ENCODE results near the gene LHFPL2.
A peak's percentile ranks its signal among the peaks of the same experiment; 100 is the strongest.

Gene LHFPL2

GRCh38 chr5:78665534-78665933 lies 17.0 kb upstream of the LHFPL2 start:
- DNase-seq, result no peak

GRCh38 chr5:78662323-78662722 lies 13.8 kb upstream of the LHFPL2 start:
- no peak for DNase-seq

- no peak for DNase-seq
These were observed 13.1 kb upstream of the LHFPL2 start for GRCh38 chr5:78661691-78662090.

DNA sequence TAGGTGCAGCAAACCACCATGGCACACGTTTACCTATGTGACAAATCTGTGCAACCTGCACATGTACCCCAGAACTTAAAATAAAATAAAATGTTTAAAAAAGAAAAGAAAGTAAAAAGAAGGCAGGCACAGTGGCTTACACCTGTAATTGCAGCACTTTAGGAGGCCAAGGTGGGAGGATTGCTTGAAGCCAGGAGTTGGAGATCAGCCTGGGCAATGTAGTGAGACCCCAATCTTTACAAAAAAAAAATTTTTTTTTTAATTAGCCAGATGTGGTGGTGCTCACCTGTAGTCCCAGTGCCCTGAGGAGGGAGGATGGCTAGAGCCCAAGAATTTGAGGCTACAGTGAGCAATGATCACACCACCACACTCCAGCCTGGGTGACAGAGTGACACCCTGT lies 12.5 kb upstream of the LHFPL2 start:
- DNase-seq, result no peak

GRCh38 chr5:78660401-78660800 lies 11.8 kb upstream of the LHFPL2 start:
- DNase-seq, result no peak

DNA sequence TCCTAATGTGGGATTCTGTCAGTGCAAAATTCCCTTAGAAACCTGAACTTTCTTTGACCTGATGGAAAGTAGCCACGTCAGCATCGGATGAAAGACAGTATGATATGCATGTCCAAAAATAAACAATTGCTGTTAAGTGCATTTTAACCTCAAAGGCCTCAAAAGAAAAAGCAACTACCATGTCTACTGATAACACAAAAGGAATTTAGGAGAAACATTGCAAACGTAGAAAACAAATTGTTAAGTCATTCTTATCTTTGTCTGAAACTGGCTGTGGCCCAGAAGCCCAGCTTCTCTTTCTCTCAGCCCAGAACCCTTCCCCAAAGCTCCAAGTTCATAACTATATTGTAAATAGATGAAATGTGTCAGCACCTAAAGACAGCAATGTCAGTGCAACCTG lies 11.1 kb upstream of the LHFPL2 start:
- DNase-seq, result no peak

GRCh38 chr5:78659114-78659513 lies 10.5 kb upstream of the LHFPL2 start:
- no peak for DNase-seq

GRCh38 chr5:78657201-78657600 lies 8.6 kb upstream of the LHFPL2 start:
- no peak for DNase-seq

DNA sequence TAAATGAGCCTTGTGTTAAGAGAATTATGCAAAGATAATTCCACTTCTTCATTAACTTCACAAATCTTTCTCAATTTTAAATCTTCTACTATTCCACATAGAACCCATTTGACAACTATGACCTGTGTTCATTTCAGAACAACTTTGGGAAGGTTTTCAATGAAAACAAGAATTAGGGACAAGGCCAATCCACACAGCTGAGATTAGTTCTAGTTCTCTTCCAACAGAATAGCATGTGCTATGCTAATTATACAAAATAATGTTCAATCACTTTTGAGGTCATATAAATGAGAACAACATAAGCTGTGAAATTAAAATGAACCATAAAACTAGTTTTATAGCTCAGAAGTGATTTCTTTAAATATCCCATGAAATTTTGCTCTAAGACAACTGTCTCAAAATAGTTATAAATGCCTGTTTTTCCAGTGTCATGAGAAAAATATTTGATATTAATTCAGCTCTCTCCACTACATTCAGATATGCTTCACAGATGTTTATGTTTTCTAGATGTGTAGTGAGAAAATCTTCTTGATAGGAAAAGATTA lies 7.2 kb upstream of the LHFPL2 start:
- no peak for DNase-seq

- DNase-seq, result peak; percentile 61
These were observed 5.8 kb upstream of the LHFPL2 start for GRCh38 chr5:78654386-78654785.

- DNase-seq, result peak; percentile 61
These were observed 5.3 kb upstream of the LHFPL2 start for GRCh38 chr5:78653681-78654366.

DNA sequence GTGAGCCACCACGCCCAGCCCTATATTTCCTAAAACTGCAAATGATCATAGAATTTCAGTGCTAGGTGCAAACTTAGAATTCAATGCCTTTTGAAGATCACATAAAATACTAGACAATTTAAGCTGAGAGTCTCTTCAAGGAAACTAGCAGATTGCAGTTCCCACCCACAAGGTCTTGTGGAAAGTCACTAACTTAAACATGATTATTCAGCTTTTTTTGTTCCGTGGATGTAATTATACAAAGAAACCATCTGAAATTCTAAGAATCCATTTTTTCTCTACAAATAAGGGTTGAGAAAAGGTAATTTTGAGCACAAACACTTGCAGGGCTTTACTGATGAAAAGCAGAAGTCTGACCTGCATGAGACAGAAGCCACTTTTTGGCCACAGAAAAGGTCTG lies 4.5 kb upstream of the LHFPL2 start:
- DNase-seq, result no peak

- no peak for DNase-seq
These were observed 2.9 kb upstream of the LHFPL2 start for GRCh38 chr5:78651468-78651867.

DNA sequence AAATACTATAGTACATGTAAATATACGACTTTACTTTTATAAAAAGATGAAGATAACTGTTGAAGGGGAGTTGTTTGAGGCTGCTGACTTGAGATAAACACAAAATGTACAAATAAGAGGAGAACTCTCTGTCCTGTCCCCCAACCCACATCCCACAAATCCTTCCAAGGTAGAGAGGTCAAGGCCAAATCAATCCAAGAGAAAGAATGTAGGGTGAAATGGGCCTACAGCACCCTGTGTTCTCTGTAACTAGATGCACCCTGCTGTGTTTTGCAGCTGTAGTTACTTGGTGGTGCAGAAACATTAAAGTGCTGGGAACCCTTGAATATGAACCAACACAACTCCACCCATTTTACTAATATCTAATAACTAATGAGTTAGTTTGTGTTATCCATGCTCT lies 2.0 kb upstream of the LHFPL2 start:
- DNase-seq, result no peak

- no peak for DNase-seq
These were observed 1.4 kb upstream of the LHFPL2 start for GRCh38 chr5:78649861-78650496.

DNA sequence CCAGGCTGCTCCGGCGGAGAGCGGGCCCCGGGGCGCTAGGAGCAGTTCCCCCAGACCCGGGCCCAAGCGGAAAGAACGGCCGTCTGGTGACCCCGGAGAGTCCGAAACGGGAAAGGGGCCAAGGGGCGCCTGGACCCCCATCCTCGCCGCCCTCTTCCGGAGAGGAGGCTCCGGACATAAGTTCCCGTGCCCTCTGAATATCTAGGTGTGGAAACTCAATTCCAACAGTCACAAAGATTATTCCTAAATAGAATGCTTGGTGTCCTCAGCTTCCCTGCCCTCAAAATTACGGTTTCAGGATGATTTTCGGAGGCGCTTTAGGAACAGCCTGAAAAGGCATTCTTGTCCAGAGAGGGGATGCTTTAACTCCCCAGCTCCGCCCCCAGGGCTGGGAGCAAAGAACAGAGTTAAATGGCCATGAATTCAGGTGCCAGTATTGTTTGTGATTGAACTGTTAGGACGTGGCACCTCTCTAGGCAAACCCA lies 681 bp upstream of the LHFPL2 start:
- DNase-seq, result no peak

DNA sequence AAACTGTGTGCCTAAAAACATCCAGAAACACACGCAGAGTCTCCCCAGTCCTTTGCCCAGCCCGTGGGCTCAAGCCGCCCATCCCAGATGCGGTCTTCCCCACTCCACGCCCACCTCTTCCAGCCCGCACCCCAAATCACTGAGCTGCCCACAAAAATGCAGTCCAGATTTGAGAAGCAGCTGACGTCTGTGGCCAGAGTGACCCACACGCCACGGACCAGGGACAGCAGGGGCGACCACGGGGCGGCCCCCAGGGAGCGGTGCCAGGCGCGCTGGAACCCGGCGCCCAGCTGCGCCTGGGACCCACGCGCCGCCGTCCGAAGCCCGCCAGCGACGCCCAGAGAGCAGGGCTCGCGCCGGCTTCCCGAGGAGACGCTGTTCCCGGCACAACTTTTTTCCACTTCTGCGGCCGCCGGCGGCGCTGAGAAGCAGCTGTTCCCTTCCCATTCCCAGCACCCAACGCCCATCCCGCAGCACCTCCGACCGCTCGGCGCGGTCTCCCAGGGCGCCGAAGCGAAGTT lies 674 bp downstream of the LHFPL2 start:
- no peak for DNase-seq

DNA sequence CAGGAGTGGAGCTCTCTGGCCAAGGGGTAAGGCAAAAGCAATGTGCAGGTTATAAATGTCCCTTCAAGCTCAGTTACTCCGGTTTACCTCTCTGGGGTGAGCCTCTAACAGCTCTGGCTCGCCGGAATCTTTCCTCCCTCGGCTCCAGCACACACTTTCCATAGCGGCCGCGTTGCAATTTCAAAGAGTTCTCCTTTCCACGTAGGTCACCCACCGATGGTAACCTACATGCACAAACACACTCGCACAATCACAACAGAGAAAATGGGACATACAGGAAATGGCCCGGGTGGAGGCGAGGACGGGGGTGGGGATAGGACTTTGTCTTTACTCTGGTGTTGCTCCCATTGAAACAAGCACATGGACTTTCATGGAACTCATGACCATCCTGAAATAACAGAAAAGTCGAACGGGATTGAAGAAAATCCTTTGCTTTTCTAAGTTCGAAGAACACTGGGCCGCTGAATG lies 1.2 kb downstream of the LHFPL2 start:
- DNase-seq, result no peak

DNA sequence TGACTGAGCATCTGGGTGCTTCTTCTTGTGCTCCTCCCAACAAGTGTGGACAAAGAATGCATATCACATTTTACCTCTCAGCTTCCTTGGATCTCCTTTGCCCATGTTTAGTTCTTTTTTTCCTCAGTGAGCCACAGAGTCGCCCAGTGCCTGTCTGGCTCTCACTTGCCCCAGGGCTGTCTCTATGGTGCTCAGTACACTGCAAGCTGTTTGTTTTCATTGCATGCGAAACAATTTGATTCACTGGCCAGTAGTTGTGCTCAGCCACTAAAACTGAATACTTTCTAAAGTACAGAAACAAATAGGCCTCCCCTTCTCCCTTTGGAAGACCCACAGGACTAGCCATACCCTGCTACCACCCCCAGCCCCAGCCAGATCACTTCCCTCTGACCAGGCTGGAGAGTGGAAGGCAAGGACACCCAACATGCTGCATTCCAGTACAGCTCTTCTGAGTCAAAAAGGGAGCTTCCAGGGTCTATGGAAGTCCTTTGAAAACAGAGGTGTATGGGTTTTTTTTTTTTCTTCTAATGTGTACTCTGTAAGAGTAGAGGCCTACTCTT lies 3.8 kb downstream of the LHFPL2 start:
- no peak for DNase-seq

GRCh38 chr5:78644129-78644528 lies 4.4 kb downstream of the LHFPL2 start:
- DNase-seq, result no peak

- no peak for DNase-seq
These were observed 5.9 kb downstream of the LHFPL2 start for GRCh38 chr5:78642701-78643100.

- no peak for DNase-seq
These were observed 7.7 kb downstream of the LHFPL2 start for GRCh38 chr5:78640662-78641474.

DNA sequence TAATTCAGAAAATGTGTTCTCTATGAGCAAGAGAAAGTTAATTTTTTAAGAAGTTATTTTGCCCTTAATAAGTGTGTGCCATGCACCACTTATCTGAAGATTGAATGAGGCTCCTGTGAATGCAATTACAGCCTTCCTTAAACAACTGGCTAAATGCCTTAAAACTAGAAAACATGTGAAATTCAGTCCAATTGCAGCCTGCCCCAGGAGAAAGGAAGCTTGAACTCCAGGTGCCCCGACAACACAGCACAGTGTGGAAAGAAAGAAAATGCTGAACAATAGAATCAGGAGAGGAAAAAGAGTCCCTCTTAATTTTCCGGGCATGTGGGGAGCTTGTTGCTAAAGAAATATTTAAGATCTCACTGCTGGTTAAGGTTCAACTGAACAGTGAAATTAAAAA lies 8.8 kb downstream of the LHFPL2 start:
- DNase-seq, result no peak
